Testis (tissue), 2 donors: ENCODE data around the gene FNDC3A.

Experiments used
- POLR2A ChIP-seq: fragments of 450-650 bp; IDR thresholded peaks from one replicate; pipeline ENCODE4 v1.6.1; 2017; ENCODE audit warnings: antibody characterized with exemption, mild to moderate bottlenecking, moderate library complexity
- TF ChIP-seq, protein P1 (sequence below), 3 experiments: fragments of 450-650 bp in 2 of 3; fragments of 200-600 bp in 1 of 3; sonication (generic) in 1 of 3; IDR thresholded peaks; one replicate each; pipeline ENCODE4 v1.5.1; 2016 to 2019; ENCODE audit warnings: antibody characterized with exemption in 3 of 3, mild to moderate bottlenecking in 2 of 3, moderate library complexity in 1 of 3

DNA sequence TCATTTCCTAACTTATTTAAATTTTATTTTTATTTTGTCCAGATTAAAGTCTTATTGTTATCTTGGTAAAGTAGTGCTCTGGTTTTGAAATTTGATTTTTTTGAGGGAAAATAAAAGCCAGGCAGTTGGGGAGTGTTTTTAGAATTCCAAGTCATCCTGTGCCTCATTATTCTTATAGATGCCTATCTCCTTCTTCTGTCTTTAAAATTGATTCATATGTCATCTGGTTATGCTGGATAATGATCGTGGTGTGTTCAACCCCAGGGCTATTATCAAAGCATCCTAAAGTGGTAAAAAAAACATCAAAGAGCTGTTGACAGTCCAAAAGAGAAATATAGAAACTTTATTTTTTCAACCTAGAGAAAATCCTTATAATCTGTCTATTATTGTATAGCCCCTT is 6.0 kb upstream of the FNDC3A start:
- TF ChIP-seq, protein P1, sequence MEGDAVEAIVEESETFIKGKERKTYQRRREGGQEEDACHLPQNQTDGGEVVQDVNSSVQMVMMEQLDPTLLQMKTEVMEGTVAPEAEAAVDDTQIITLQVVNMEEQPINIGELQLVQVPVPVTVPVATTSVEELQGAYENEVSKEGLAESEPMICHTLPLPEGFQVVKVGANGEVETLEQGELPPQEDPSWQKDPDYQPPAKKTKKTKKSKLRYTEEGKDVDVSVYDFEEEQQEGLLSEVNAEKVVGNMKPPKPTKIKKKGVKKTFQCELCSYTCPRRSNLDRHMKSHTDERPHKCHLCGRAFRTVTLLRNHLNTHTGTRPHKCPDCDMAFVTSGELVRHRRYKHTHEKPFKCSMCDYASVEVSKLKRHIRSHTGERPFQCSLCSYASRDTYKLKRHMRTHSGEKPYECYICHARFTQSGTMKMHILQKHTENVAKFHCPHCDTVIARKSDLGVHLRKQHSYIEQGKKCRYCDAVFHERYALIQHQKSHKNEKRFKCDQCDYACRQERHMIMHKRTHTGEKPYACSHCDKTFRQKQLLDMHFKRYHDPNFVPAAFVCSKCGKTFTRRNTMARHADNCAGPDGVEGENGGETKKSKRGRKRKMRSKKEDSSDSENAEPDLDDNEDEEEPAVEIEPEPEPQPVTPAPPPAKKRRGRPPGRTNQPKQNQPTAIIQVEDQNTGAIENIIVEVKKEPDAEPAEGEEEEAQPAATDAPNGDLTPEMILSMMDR (IDR thresholded peaks at IDR 0.05), result no peak
- TF ChIP-seq POLR2A, result no peak
